ENCODE data around the gene CYFIP1.

The CYFIP1 gene

DNA sequence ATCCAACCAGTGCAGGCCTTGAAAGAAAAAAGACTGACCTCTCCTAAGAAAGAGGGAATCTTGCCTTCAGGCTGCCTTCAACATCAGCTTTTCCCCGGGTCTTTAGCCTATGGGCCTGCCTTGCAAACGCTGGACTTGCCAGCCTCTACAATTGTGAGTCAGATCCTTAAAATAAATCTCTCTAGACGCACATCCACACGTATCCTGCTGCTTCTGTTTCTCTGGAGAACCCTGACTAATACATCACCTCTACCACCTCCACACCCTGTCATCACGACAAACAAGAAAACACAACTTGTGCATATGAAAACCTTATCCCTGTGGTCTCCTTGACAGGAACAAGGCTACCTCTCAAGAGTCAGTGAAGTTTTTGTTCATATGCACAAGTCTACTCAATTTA, 11.8 kb downstream of the CYFIP1 start:
- DNase-seq (ENCODE audit: low read depth in 2 of 2), result no peak

DNA sequence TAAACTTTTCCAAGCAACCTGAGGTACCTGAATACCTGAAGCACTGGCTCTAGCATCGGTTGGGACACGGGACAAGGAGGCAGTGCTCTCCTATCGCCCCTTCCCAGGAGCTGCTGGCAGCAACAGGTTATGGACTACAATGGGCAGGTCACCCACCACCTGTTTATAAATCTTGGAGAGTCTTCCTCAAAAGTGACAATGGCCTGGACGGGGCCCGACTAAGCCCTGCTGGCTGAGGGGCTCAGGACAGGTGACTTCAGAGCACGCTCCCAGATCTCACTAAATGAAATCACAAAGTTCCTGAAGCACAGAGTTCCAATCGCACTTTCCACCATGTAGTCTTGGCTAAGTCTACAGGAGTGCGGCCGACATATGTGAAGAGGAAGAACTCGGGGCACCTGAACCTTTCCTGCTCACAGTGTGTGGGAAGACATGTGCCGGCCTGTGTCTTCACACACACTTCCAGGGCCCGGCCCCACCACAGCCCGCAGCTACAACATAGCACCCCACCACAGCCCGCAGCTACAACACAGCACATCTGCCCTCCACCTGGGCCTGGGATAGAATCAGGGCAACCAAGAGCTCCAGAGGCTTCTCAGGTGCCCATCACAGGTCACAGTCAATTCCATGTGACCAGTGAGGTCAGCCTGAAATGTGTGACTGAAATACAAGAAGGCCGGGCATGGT, 12.9 kb downstream of the CYFIP1 start:
- no peak for DNase-seq (ENCODE audit: low read depth in 2 of 2)

DNA sequence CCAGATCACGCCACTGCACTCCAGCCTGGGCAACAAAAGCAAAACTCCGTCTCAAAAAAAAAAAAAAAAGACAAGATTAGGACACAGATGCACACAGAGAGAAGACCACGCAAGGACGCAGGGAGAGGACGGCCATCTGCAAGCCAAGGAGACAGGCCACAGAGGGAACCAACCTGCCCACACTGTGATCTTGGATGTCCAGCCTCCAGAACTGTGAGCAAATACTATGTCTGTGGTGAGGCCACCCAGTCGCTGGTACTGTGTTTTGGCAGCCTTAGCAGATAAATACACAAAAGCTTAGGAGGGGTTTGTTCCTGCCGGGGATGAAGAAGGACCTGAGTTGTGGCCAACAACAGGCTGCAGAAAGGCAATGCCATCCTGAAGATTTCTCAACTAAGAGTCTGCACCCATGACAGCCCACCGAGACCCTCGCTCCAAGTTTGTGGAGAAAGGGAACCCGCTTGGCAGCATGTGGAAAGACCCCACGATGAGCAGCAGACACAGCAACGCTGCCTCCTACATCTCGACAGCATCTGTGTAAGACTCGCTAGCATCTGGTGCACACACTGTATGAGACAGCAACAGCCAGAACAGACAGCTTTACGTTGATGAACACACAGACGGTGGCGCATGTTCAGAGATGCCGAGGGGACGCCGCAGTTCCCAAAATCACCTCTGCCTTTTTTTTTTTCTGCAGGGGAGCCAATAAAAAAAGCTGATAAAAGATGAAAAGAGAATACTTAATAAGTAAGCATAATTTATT, 13.7 kb downstream of the CYFIP1 start:
- DNase-seq (ENCODE audit: low read depth in 2 of 2), result no peak

DNA sequence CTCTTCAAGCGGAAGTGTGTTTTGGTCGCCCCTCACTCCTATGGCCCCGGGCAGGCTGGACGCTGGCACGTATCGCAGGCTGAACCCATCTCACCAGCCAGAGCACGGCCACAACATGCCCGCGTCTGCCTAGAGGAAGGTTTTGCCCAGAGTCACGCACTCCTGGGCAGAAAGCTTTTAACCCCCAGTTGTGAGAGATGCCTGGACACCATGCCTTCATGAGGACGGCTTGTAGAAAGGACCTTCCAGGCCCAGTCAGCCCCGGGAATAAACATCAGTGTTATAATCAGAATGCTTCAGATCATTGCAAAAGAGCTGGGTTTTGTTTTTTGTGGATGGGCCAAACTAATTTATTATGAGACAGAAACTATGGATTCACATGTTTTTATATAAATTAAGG, 16.5 kb downstream of the CYFIP1 start:
- DNase-seq (ENCODE audit: low read depth in 2 of 2), result no peak

GRCh38 chr15:22962611-22963010, 17.6 kb downstream of the CYFIP1 start:
- no peak for DNase-seq (ENCODE audit: low read depth in 2 of 2)

DNA sequence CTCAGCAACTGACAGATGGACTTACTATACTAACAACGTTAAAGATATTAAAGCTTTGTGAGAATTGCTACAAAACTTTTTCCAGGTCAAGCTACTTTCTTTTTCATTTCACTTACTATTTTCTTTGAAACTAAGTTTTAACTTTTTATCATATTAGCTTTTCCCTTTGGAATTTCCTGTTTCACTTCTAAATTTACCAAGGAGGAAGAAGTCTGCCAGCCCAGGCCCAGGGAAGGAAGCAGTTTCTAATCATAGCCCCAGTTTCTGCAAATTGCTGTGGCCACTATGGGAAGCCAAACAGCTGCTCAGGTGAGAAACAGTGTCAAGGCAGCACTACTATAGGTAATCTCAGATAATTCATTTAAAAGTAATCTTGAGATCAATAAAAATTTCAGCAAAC, 18.4 kb downstream of the CYFIP1 start:
- no peak for DNase-seq (ENCODE audit: low read depth in 2 of 2)

DNA sequence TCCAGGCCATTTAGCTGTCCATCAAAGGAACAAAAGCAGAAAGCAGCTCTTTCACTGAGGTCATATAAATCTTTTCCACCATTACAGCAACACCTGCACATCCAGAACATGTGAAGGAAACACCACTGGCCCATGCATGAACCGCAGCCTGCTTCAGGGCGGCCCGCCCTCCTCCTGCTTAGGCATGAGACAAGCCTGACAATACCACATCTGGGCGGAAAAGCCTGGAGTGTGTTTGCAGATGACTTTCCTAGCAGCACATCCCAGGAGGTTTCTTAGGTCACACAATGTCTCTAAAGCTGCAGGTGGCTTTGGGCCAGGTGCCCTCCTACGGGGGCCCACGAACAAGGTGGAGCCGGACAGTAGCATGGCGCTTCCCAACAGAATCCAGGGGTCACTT, 19.6 kb downstream of the CYFIP1 start:
- no peak for DNase-seq (ENCODE audit: low read depth in 2 of 2)

GRCh38 chr15:22960126-22960525, 20.0 kb downstream of the CYFIP1 start:
- DNase-seq (ENCODE audit: low read depth in 2 of 2), result no peak

DNA sequence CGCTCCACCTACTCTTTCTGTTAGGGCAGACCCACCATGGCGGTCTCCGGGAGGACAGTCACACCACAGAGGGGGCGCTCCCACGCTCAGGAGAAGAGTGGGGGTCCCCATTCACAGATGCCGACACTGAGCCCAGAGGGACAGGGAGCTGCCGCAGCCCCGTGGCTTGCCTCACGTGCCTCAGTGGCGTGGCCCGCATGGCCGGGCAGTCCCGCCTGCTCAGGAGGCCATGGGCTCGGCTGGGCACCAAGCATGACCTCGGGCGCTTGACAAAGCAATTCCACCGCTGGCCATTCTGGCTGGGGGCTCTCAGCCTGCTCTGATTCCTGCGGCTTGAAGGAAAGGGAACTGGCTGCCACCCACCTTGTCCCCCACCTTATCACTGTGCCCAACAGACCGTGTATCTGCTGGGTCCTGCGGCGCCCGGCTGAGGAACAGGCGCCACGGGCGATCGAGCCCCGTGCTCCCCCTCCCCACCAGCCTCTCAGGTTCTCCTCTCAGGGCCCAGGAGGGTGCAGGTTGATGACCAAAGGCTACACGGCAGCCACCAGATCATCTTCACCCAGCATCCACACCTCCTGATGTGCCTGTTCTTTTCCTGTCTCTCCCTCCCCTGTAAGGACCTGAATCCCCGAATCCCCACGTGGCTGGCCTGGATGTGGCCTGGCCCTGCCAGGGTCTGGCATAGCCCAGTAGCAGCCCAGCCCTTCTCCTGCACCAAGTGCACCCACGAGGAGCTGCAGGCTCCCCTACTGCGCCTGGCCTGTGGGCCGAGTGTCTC, 20.7 kb downstream of the CYFIP1 start:
- DNase-seq (ENCODE audit: low read depth in 2 of 2), result no peak

- DNase-seq (ENCODE audit: low read depth in 2 of 2), result no peak
These were observed 21.5 kb downstream of the CYFIP1 start for GRCh38 chr15:22958487-22959280.

- no peak for DNase-seq (ENCODE audit: low read depth in 2 of 2)
These were observed 23.2 kb downstream of the CYFIP1 start for GRCh38 chr15:22956978-22957260.

- no peak for DNase-seq (ENCODE audit: low read depth in 2 of 2)
These were observed 23.8 kb downstream of the CYFIP1 start for GRCh38 chr15:22956257-22956977.

DNA sequence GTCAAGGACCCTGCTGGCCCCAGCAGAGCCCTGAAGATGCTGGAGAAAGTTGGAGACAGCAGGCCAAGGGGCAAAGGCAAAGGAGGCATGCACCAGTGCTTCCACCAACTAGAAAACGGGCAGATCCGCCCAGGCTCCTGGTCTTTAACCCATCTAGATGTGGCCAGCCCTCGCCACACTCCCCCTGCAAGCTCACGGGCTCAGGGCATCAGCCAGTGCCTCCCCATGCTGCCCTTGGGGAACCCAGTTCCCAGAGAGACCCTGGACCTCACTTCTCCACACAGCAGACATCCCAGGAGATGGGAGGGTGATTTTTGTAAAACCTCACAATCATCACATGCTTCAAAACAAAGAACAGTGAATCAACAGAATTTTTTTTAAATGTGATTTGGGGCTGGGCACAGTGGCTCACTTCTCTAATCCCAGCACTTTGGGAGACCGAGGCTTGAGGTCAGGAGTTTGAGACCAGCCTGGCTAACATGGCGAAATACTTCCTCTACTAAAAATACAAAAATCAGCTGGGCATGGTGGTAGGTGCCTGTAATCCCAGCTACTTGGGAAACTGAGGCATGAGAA, 24.5 kb downstream of the CYFIP1 start:
- DNase-seq (ENCODE audit: low read depth in 2 of 2), result no peak

DNA sequence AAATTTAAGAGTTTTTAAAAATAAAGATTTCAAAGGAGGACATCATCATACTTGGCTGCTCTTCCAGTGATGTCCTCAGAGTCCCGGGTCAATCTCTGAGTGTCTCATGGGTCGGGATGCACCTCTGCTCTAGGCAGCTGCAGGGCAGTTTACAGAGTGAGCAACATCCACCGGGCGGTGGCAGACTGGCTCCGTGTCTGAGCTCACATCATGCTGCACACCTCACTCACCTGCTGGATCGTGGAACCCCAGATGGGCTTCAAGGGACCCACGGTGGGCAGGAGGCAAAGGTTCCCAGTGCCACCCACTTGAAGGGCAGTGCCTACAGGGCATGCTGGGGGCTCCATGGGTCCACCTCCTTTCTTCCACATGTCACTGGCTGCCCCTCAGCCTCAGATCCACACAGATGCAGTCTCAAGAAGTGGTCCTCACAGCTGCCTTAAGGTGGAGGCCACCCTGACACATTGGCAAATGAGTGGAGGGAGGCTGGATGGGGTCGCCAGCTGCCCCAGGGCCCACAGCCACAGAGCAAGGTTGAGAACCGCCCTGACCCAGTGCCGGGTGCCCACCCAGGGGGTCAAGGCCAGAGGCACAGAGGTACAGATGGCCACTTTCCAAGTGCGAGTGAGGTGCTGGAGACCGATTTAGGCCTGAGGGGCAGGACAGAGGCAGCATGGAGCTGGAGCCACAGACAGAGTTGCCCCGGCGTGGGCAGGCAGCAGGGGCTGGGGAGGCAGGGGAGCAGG, 25.2 kb downstream of the CYFIP1 start:
- DNase-seq (ENCODE audit: low read depth in 2 of 2), result no peak

DNA sequence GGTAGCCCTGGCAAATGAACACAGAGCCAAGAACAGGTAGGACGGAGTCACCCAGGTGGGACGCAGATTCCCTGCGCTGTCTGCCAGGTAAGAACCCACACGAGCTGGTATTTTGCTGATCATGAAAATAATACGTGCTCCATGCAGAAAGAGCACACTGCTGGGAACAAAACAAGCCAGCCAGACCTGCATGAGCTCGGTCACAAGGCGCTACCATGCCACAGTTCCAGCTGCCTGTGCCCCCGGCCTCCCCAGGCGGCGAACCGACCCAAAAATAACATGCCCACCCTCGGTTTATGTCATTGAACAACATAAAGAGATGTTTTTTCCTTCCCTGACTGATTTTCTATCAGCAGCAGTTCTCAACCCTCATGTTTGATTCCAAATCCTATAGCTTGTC, 25.8 kb downstream of the CYFIP1 start:
- DNase-seq (ENCODE audit: low read depth in 2 of 2), result no peak

- DNase-seq (ENCODE audit: low read depth in 2 of 2), result no peak
These were observed 27.2 kb downstream of the CYFIP1 start for GRCh38 chr15:22952796-22953579.

DNA sequence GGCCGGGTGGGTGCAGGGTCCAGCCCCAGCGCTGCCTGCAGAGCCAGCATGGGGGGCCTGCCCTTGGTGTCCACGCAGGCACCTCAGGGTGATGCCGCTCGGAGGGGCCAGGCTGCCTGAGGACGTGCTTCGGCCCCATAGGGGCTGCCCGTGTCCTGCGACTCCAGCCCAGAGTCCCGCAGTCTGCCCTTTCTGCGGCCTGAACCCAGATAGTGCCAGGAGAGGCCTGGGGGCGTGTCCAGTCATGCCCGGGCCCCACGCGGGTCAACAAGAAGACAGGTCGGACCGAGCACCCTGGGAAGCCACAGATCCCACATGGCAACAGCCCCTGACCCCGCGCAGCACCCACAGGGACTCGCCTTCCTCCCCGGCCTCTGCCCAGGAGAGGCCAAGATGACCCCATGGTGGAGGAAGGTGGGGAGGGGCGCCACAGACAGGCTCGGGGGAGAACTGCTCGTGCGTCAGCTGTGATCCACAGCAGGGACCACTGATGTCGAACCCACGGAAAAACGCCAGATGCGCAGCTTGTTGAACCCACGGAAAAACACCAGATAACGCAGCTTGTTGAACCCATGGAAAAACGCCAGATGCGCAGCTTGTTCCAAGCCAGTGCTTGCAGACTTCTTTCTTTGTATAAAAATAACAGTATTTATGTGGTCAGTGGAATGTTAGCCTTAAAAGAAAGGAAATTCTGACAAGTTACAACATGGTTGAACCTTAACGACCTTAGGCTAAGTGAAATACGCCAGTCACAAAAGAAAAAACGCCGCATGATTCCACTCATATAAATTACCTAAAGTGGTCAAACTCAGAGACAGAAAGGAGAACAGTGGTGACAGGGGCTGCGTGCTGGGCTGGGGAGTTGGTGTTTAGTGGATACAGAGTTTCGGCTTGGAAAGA, 28.5 kb downstream of the CYFIP1 start:
- DNase-seq (ENCODE audit: low read depth in 2 of 2), result no peak

- DNase-seq (ENCODE audit: low read depth in 2 of 2), result no peak
These were observed 29.2 kb downstream of the CYFIP1 start for GRCh38 chr15:22951031-22951380.

Data from stimulated activated CD8-positive, alpha-beta memory T cell treated with anti-CD3 and anti-CD28 coated beads, Interleukin-7, amount 100 ng/mL, for 4 hours (primary cell).